G401 (cell line): ENCODE results near the gene SMTNL2. TPM values are rescaled to one million over a fixed set of nuclear protein-coding genes. Genes with fewer than 3 reads are reported as not detected.

Experiments
- DNase-seq: peaks from one replicate; pipeline ENCODE4 v3.0.0-alpha.2; 2015; ENCODE audit warnings: low spot score
- in situ Hi-C: cut with HindIII; loops from 2 replicates; pipeline ENCODE4 v1.10.0; 2016; ENCODE audit warnings: low sequenced_read_pairs, mixed read lengths
- total RNA-seq: library from RNA; depleted of rRNA; stranded (reverse); fragments of >200 nt; shearing (Covaris generic); gene quantifications from 2 replicates; pipeline ENCODE4 v1.2.3, GENCODE V29; 2014

The SMTNL2 gene
- total RNA-seq, 1 experiment from 2014 or later = not detected

GRCh38 chr17:4557626-4558346 lies 26.5 kb upstream of the SMTNL2 start:
- in situ Hi-C loops = no loop called here
- no peak for DNase-seq

GRCh38 chr17:4558347-4558971 lies 25.9 kb upstream of the SMTNL2 start:
- in situ Hi-C loops = no loop called here
- no peak for DNase-seq

- in situ Hi-C loops = no loop called here
Measured at GRCh38 chr17:4559139-4559791, 25.1 kb upstream of the SMTNL2 start.

GRCh38 chr17:4559966-4560365 lies 24.4 kb upstream of the SMTNL2 start:
- no peak for DNase-seq
- in situ Hi-C loops = loop anchor here (10.0 kb wide), 1 partner anchor 165 kb away; no protein-coding TSS in a partner anchor

More at GRCh38 chr17:4559139-4559791, 25.1 kb upstream of the SMTNL2 start:
- no peak for DNase-seq

- in situ Hi-C loops = loop anchor here (10.0 kb wide), 1 partner anchor 164 kb away; no protein-coding TSS in a partner anchor
- DNase-seq = no peak
Measured at GRCh38 chr17:4560421-4560820, 23.9 kb upstream of the SMTNL2 start, which contains the start of gene GGT6. Gene GGT6 (minus strand): TSS chr17:4560577. CDS start chr17:4560521, 56 bp downstream.

GRCh38 chr17:4560837-4561256 lies 23.5 kb upstream of the SMTNL2 start:
- no peak for DNase-seq

GRCh38 chr17:4562015-4562969 lies 22.0 kb upstream of the SMTNL2 start:
- DNase-seq = no peak
- in situ Hi-C loops = loop anchor here (10.0 kb wide), 1 partner anchor 163 kb away; no protein-coding TSS in a partner anchor

More at GRCh38 chr17:4560837-4561256, 23.5 kb upstream of the SMTNL2 start:
- in situ Hi-C loops = loop anchor here (10.0 kb wide), 1 partner anchor 164 kb away; no protein-coding TSS in a partner anchor

GRCh38 chr17:4565209-4566141 lies 18.9 kb upstream of the SMTNL2 start:
- peak; percentile 86 for DNase-seq
- in situ Hi-C loops = loop anchor here (10.0 kb wide), 1 partner anchor 159 kb away; no protein-coding TSS in a partner anchor

- in situ Hi-C loops = loop anchor here (10.0 kb wide), 1 partner anchor 158 kb away; no protein-coding TSS in a partner anchor
- DNase-seq = peak; percentile 79
Measured at GRCh38 chr17:4566785-4567184, 17.5 kb upstream of the SMTNL2 start.

- in situ Hi-C loops = loop anchor here (10.0 kb wide), 1 partner anchor 155 kb away; no protein-coding TSS in a partner anchor
Measured at GRCh38 chr17:4569591-4569990, 14.7 kb upstream of the SMTNL2 start.

GRCh38 chr17:4572131-4572530 lies 12.2 kb upstream of the SMTNL2 start:
- no peak for DNase-seq
- in situ Hi-C loops = no loop called here

More at GRCh38 chr17:4569591-4569990, 14.7 kb upstream of the SMTNL2 start:
- no peak for DNase-seq

GRCh38 chr17:4573115-4573514 lies 11.2 kb upstream of the SMTNL2 start:
- no peak for DNase-seq
- in situ Hi-C loops = no loop called here

- in situ Hi-C loops = no loop called here
- DNase-seq = no peak
Measured at GRCh38 chr17:4573669-4574068, 10.7 kb upstream of the SMTNL2 start.

- in situ Hi-C loops = no loop called here
Measured at GRCh38 chr17:4574448-4575045, 9.8 kb upstream of the SMTNL2 start.

GRCh38 chr17:4576161-4576558 lies 8.2 kb upstream of the SMTNL2 start:
- DNase-seq = no peak
- in situ Hi-C loops = no loop called here

More at GRCh38 chr17:4574448-4575045, 9.8 kb upstream of the SMTNL2 start:
- DNase-seq = no peak

- DNase-seq = no peak
- in situ Hi-C loops = no loop called here
Measured at GRCh38 chr17:4576729-4577322, 7.5 kb upstream of the SMTNL2 start.
